Endothelial cell (in vitro differentiated cells): ENCODE data around the gene SORBS1. TPM values are rescaled to one million over a fixed set of nuclear protein-coding genes. Genes with fewer than 3 reads are reported as not detected.
A peak's percentile ranks its signal among the peaks of the same experiment; 100 is the strongest.

Experiments used
- DNase-seq: peaks from one replicate; pipeline ENCODE4 v3.0.0; 2021; ENCODE audit warnings: low spot score
- H3K27ac Mint-ChIP-seq: one replicate; pipeline ENCODE4 v1.8.0; 2021; ENCODE audit warnings: mixed read lengths, inconsistent platforms; ENCODE audit not compliant: unreplicated experiment
- H3K27me3 Mint-ChIP-seq: one replicate; pipeline ENCODE4 v1.8.0; 2021; ENCODE audit warnings: mild to moderate bottlenecking, moderate library complexity, mixed read lengths, inconsistent platforms; ENCODE audit not compliant: unreplicated experiment
- H3K36me3 Mint-ChIP-seq: one replicate; pipeline ENCODE4 v1.8.0; 2021; ENCODE audit warnings: mild to moderate bottlenecking, low read depth, mixed read lengths, inconsistent platforms; ENCODE audit not compliant: unreplicated experiment
- H3K4me1 Mint-ChIP-seq: one replicate; pipeline ENCODE4 v1.8.0; 2021; ENCODE audit warnings: mild to moderate bottlenecking, mixed read lengths, inconsistent platforms; ENCODE audit not compliant: unreplicated experiment
- H3K4me3 Mint-ChIP-seq: one replicate; pipeline ENCODE4 v1.8.0; 2021; ENCODE audit warnings: mild to moderate bottlenecking, mixed read lengths, inconsistent platforms; ENCODE audit not compliant: unreplicated experiment
- H3K9me3 Mint-ChIP-seq: one replicate; pipeline ENCODE4 v1.8.0; 2021; ENCODE audit warnings: mixed read lengths, inconsistent platforms; ENCODE audit not compliant: unreplicated experiment
- CTCF ChIP-seq: fragments of 200-600 bp; sonication (generic); IDR thresholded peaks from one replicate; pipeline ENCODE4 v1.5.0; 2021; ENCODE audit warnings: antibody characterized with exemption; ENCODE audit not compliant: unreplicated experiment
- total RNA-seq: library from RNA; stranded (reverse); fragmentation: NEBNext Ultra II Directional; extraction: Animal tissue kit (Norgen Biotek cat#: 25700); gene quantifications from one replicate; pipeline ENCODE4 v1.2.1, GENCODE V29; 2021; ENCODE audit not compliant: unreplicated experiment

The SORBS1 gene
- total RNA-seq, 1 donor from 2014 or later = 103 TPM

- no peak for TF ChIP-seq CTCF
- H3K27ac Mint-ChIP-seq = no peak overlapping the region
- H3K27me3 Mint-ChIP-seq = no peaks in the 10 kb centered on the region
- H3K9me3 Mint-ChIP-seq = no peaks in the 10 kb centered on the region
- no peak for DNase-seq
- peaks cover 16% of the 10 kb centered on the region for H3K4me1 Mint-ChIP-seq
- H3K36me3 Mint-ChIP-seq = peaks cover 17% of the 10 kb centered on the region
- H3K4me3 Mint-ChIP-seq = no peak overlapping the region
Observed at GRCh38 chr10:95454940-95455339, 106.2 kb downstream of the SORBS1 start.

GRCh38 chr10:95454356-95454755 is 106.8 kb downstream of the SORBS1 start:
- no peak for DNase-seq
- TF ChIP-seq CTCF = no peak
- Mint-ChIP-seq H3K4me1 (peaks cover 13% of the 10 kb centered on the region), H3K36me3 (peaks cover 14% of the 10 kb centered on the region), H3K27ac (peak overlapping the region; percentile 42), H3K27me3 (no peaks in the 10 kb centered on the region), H3K4me3 (no peak overlapping the region), H3K9me3 (no peaks in the 10 kb centered on the region)

- no peak for TF ChIP-seq CTCF
- no peaks in the 10 kb centered on the region for H3K27me3 Mint-ChIP-seq
- peaks cover 16% of the 10 kb centered on the region for H3K4me1 Mint-ChIP-seq
- H3K4me3 Mint-ChIP-seq = no peak overlapping the region
- no peaks in the 10 kb centered on the region for H3K9me3 Mint-ChIP-seq
- peaks cover 11% of the 10 kb centered on the region for H3K36me3 Mint-ChIP-seq
- no peak for DNase-seq
- H3K27ac Mint-ChIP-seq = no peak overlapping the region
Observed at GRCh38 chr10:95451568-95452524, 109.3 kb downstream of the SORBS1 start.

GRCh38 chr10:95451150-95451549 is 110.0 kb downstream of the SORBS1 start:
- Mint-ChIP-seq H3K4me1 (peaks cover 17% of the 10 kb centered on the region), H3K9me3 (no peaks in the 10 kb centered on the region), H3K27me3 (no peaks in the 10 kb centered on the region), H3K4me3 (no peak overlapping the region), H3K36me3 (peaks cover 8% of the 10 kb centered on the region), H3K27ac (no peak overlapping the region)
- DNase-seq = no peak
- TF ChIP-seq CTCF = no peak

GRCh38 chr10:95450188-95450587 is 111.0 kb downstream of the SORBS1 start:
- no peaks in the 10 kb centered on the region for H3K27me3 Mint-ChIP-seq
- H3K36me3 Mint-ChIP-seq = peaks cover 5% of the 10 kb centered on the region
- no peak overlapping the region for H3K27ac Mint-ChIP-seq
- peaks cover 23% of the 10 kb centered on the region for H3K4me1 Mint-ChIP-seq
- DNase-seq = no peak
- TF ChIP-seq CTCF = no peak
- H3K9me3 Mint-ChIP-seq = no peaks in the 10 kb centered on the region
- no peak overlapping the region for H3K4me3 Mint-ChIP-seq
